ENCODE data around the gene ZFTA.
"Not testable (repeated sequence)": the region's sequence is repeated elsewhere in the genome, so short reads cannot be mapped to it uniquely, and the experiment has no call there.

Gene ZFTA

DNA sequence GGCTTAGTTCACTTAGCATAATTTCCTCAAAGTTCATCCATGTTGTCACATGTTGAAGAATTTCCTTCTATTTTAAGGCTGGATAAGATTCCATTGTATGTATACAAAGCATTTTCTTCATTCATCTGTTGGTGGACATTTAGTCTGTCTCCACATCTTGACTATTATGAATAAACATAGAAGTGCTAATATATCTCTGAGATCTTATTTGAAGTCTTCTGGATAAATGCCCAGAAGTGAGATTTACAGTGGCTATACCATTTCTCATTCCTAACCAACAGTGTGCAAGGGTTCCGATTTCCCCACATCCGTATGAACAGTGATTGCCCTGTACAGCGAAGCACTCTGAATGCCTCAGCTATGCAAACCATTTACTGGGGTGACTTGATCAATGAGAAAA, 6.6 kb upstream of the ZFTA start:
- no peak for DNase-seq (ENCODE audit: low spot score)

DNA sequence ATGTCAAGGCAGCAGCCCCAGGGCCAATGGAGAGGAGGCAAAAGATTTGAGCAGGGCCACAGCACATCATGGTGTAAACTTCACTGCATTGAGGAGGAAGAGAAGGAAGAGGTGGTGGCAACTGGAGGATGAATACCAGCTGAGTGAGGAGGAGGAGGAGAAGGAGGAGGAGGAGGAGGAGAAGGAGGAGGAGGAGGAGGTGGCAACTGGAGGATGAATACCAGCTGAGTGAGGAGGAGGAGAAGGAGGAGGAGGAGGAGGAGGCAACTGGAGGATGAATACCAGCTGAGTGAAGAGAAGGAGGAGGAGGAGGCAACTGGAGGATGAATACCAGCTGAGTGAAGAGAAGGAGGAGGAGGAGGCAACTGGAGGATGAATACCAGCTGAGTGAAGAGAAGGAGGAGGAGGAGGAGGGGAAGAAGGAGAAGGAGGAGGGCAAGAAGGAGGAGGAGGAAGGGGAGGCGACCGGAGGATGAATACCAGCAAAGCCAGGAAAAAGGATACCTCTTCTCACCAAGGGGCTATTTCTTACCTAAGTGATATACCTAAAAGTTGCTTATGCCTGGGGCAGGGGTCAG, 3.3 kb upstream of the ZFTA start:
- DNase-seq (ENCODE audit: low spot score), result not testable (repeated sequence)

DNA sequence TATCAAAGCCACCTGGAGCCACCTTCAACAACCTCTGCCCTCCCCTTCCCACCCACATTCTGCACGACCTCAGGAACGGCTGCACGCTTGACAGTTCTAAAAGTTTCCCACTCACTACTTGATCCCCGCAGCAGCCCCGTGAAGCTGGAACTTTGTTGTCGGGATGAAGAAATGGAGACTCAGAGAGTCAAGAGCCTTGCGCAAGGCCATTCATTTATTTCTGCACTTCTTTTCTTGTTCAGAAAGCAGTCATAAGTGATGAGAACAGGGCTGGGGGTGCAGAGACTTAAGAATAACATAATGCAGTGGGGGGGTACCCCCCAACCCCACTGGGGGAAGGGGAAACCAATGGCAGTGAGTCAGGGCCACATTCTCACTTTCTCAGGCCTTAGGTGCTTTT, 2.2 kb upstream of the ZFTA start:
- no peak for DNase-seq (ENCODE audit: low spot score)

DNA sequence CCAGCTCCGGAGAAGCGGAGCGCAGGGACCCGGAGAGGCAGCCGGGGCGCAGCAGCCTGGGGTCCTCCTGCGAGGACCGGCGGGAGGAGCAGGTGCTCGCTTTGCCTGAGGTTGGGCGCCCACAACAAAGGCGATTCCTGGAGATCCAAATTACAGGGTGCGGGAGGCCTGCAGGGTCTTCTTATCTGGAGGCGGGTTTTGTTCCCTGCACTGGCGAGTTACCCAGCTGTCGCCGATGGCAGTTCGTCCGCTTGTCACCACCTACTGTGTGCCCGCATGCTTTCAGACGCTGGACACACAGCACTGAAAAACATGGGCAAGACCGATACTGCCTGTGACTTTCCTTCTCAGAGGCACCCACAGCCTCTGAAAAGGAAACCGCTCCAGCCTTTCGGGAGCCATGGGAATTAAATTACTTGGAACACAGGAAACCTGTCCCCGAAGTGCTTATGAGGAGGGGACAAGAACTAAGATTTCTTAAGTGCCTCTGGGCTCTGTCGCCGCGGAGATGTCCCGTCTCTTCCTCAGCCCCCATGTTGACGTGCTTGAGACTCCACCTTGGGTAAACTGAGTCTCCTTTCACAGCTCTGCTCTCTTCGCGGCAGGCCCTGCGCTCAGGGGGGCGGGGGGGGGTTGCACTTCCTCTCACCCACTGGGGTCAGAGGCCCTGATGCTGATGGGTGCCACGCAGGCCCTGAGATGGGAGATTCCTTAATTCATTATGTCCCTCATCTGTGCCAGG, 1.3 kb upstream of the ZFTA start:
- DNase-seq (ENCODE audit: low spot score), result no peak

DNA sequence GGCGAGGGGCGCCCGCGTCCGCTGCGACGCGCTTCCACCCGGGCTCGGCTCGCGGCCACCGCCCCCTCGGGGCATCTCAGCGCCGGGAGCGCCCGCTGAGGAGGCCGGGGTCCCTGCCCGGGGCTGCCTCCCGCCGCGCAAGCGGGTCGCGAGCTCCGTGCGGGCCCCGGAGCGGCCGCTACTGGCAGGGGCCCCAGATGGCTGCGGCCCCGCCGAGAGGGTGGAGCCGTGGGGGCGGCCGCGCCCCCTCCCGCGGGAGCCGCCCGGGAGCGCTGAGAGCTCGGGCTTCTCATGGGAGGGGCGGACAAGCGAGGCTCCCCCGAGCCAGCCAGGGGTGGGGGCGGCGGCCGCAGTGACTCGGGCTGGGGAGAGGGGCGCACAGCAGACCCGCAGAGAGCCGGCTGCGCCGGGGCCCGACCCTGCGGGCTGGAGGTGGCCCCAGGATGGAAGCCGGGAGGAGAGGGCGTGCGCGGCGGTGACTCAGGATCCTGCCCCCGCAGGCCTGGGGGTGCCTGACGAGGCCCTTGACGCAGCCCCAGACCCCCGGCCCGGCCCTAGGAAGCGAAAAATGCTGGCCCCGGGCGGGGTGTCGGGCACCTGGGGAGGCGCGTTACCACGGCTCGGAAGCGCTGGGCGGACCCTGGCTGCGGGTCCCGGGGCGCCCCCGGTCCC, 603 bp upstream of the ZFTA start:
- DNase-seq (ENCODE audit: low spot score), result peak; percentile 50

DNA sequence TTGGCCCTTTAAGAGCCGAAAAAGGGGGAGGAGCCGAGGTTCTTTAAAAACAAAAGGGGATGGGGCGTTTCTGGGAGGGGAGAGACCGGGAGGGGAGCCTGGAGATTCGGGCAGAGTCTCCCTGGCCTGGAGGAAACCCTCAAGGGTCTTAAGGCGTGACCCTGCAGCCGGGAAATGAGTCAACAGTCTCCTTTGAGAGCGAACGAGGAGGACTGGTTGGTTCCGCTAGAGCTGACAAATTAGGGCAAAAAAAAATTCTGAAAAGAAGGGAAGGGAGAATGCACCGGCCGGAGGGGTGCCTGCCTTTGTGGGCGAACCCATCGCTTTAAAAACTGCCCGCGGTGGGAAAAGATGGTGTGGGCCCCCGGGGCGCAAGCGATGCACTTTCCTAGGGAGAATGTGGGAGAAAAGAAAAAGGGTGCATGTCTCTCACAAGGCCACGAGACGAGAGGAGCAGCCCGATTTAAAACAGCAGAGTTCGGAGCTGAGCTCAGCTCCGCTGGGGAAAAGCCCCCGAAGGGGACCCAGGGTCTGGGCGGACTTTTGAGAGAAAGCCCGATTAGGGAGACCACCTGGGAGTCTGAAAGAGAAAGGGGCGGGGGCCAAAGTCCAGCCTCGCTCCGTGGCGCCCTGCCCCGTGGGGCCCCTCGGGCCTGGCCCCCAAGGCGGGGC, 874 bp downstream of the ZFTA start:
- peak; percentile 67 for DNase-seq (ENCODE audit: low spot score)

DNA sequence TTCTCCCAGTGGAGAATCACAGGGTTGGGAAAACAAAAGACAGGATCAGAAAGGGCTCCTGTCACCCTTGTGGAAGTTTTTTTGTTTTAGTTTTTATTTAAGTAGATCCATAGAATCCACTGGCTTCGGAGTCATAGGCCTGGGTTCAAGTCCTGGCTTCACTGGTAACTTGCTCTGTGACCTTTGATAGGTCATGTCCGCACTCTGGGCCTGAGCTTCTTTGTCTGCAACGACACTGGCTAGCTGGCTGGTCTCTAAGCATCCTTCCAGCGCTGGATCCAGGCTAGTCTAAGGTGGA, 1.4 kb downstream of the ZFTA start:
- no peak for DNase-seq (ENCODE audit: low spot score)

DNA sequence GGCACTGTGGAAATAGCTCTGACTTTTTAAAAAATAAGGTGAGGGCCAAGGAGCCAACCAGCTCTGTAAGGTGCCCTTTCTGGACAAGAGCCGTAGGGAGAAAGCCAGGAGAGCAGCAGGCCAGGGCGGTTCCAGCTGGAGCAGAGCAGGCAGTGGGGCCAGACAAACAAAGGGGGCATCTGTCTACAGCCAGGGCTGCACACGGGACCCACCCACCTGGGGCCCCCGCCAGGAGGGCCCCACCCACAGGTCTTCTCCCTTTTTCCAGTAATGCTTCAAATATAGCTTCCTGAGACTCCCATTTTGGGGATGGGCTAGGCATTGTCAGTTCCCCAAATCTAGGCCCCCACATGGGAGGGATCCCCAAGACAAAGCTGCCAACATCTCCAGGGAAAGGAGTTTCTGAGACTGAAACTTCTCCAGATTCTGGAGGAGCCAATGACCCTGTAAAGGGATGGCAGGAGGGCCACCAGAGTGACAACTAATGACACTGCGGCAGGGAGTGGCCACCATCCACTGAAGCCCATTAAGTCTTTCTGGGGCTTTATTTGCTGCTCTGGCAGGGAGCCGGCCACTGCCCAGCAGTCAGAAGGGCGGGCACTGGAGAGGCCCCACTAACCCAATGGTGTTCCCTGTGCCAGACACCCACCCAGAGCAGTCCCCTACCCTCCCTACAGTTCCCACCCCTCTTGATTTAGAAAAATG, 1.9 kb downstream of the ZFTA start:
- DNase-seq (ENCODE audit: low spot score), result no peak

DNA sequence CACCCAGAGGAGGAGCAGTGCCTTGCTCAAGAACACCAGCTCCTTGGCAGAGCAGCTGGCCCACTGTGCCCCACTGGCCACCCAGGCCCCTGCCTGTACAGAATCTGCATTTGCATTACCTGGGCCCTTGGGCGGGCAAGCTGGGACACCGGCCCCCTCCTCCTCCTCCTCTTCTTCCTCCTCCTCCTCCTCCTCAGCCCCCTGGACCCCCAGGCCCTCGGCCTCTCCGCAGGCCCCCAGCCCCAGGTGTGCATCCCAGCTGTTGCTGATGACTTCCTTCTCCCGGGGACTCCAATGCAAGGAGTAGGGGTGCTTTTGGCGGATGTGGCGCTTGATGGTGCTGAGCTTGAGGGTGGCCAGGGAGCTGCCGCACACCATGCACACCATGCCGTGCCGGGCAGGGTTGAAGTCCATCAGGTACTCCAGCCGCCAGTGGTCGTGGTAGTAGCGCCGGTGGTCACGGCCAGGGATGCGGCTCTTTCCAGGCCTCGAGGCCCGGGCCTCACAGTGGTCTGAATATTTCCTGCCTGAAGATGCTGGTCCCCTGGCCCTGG, 2.8 kb downstream of the ZFTA start:
- no peak for DNase-seq (ENCODE audit: low spot score)

DNA sequence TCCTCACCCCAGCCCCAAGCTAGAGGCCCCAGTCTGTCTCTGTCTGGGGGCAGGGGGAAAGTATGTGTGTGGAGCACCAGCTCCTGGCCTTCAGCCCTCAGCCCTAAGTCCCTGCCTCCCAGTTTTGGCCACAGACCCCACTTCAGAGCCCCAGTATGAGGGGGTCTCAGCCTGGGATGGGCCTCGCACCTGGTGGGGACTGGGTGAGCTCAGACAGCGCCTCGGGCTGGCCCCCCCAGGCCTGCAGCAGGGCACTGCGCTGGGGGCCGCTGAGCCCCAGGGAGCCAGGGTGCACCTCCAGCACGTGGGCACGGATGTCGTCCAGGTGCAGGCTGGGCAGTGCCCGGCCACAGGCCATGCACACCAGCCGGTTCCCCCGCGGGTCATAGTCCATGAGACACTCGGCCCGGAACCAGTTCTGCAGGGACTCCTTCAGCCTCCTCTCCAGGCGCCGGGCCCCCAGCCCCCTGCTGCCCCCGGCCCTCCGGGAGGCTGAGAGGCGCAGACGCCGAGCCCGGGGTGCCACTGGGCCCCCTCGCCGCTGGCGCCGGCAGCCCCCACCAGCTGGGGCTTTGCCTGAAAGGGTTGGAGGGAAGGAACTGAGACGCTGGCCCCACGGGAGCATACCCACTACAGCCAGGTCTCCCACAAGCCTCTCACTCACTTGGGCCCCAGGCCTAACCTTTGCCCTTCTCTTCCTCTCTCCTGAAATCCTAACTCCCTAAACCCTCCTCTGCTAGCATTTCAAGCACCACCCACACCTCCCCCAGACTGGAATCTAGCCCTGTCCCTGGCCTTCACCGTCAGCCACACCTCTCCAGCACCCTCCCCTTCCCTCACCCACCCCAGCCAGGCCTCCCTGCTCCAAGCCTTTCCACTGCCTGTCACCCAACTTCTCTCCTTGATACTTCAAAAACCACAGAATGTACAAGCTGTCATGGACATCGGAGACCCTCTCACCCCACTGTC, 3.6 kb downstream of the ZFTA start:
- no peak for DNase-seq (ENCODE audit: low spot score)

DNA sequence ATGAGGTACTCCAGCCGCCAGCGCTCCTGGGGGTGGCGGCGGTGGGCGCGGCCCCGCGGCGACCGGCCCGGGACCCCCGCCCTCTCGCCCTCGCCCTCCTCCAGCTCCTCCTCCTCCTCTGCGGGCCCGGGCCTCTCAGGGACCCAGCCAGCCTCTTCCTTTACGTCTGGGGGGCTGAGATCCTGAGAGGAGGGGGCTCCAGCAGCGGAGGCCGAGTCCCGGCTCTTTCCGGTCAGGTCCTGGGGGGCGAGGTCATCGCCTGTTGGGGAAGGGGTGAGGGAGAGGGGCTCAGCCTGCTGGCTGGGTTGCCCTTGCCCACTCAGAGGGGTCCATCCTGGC, 4.3 kb downstream of the ZFTA start:
- no peak for DNase-seq (ENCODE audit: low spot score)

DNA sequence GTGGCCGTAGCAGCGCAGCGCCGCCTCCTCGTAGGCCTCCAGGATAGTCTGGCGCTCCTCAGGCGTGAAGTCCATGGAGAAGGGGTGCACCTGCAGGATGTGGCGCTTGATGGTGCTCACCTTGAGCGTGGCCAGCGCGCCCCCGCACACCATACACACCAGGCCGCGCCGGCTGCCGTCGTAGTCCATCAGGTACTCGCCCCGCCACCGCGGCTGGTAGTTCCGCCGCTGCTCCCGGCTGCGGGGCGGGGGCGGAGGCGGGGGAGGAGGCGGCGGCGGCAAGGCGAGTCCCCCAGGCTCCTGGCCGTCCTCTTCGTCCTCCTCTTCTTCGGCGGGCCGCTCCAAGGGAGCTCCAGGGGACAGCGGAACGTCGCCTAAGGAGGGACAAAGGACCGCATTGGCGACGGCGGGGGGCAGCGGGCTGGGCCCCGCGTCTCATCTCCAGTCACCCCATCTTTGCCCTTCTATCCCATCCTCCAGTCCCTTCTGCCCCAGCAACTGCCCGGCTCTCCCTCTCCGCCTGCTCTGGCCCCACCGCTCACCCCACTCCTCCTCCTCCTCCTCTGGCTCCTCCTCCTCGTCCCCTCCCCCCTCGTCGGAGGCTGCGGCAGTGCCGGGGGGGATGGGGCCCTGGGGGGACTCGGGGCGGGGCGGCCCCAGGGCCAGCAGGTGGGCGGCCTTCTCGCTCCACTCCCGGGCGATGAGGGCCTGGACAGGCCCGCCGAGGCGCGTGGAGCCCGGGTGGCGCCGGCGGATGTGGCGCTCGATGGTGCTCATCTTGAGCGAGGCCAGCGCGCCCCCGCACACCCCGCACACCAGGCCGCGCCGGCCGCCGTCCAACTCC, 4.9 kb downstream of the ZFTA start:
- no peak for DNase-seq (ENCODE audit: low spot score)

DNA sequence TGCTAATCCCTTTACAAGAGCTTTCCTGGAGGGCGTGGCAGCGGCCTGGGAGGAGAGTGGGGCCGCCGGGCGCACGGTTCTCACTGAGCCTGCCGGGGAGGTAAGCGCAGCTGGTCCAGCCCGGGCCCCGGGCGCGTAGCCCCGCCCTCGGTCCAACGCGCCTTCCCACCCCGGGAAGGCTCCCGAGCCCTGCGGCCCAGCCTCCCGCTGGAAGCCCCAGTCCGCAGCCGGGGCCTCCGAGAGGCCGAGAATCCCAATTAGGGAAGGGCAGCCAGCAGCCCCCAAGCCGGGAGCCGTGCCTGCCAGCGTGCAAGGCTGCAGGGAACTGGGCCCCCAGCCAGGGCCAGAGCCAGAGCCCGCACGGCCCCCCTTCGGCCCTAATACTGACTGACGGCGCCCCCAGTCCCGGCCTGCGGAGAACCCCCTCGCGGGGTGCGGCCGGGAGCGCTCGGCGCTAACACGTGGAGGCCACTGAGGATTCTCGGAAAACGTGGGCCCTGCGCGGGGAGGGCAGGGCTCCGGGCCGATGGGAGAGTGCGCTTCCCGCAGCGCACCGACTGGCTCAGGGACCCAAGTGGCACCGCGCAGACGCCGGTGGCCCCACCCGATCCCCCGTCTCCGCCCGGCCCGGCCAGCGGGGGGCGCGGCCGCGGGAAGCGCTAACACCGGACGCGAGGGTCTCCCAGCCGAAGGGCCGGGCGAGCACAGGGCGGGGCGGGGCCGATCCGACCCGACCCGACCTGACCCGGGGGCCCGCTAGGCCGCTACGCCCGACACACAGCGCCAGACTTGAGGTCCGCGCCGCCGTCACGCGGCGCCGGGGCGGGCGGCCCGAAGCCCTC, 5.7 kb downstream of the ZFTA start:
- DNase-seq (ENCODE audit: low spot score), result no peak

DNA sequence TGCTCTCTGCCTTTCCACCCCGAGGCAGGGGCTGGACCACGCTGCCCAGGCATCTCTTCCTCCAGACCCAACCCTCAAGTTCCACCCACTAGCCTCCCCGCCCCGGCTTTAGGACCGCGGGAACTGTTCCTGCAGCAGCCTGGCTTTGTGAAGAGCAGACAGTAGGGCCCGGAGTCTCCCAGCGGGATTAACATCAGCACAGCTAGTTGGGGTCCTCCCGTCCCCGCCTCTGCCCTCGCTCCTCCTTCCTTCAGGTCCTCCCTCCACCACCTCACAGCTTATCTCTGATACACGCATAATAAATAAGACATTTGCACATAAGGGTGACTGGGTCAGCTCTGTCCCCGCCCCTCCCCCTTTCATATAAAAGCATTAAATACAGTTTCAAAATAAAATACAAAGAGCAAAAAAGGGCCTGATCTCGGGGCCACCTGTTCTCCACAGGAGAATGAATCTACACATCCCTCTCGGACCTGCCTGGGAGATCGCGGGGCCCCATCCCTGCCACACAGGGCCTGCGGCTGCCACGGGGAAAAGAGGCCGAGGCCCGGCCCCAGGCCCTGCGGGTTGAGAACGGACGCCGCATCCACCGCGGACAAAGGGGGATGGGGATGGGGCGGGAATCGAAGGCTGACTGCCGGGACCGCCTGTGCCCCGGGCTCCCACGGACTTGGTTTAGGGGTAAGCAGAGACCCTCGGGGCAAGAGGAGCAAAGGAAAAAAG, 6.5 kb downstream of the ZFTA start:
- DNase-seq (ENCODE audit: low spot score), result no peak

DNA sequence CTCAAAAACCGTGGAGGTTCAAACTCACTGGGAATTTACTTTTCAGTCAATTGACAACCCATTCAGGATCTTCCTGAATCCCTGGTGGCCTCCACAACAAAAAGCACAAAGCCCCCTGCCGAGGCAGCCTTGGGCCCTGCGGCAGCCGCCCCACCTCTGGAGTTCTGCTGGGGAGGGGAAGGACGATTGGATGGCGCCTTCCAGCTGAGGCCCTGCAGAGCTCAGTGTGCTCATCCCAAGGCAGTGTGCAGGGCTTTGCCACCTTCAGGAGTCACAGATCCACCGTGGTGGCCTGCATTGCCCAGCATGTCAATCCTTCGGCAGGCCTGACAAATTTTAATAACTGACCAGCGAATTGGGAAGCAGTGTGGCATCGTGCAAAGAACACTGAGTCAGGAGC, 7.4 kb downstream of the ZFTA start:
- DNase-seq (ENCODE audit: low spot score), result no peak

DNA sequence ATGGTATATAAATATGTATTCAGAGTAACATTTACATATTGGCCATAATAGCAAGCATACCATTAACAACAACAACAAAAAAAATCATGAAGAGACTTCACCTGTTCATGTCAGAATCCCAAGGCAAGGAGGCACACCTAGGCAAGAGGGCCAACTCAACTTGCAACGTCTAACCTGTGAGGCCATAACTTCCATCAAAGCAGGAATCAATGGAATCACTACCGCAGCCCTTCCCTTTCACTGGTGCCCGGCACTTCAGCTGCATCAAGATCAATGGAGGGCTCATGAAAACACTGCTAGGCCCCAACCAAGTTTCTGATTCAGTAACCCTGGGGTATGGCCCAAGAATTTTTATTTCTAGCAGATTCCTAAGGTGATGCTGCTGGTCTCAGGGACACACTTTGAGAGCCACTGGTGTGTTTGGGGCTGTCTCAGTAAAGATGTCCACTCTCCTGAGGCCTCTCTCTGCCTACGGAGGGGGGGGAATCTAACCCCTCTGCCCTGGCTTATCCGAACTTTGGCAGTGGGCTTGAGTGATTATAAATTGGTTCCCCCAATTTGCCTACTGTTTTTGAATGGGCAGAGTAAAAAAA, 8.0 kb downstream of the ZFTA start:
- DNase-seq (ENCODE audit: low spot score), result no peak

DNA sequence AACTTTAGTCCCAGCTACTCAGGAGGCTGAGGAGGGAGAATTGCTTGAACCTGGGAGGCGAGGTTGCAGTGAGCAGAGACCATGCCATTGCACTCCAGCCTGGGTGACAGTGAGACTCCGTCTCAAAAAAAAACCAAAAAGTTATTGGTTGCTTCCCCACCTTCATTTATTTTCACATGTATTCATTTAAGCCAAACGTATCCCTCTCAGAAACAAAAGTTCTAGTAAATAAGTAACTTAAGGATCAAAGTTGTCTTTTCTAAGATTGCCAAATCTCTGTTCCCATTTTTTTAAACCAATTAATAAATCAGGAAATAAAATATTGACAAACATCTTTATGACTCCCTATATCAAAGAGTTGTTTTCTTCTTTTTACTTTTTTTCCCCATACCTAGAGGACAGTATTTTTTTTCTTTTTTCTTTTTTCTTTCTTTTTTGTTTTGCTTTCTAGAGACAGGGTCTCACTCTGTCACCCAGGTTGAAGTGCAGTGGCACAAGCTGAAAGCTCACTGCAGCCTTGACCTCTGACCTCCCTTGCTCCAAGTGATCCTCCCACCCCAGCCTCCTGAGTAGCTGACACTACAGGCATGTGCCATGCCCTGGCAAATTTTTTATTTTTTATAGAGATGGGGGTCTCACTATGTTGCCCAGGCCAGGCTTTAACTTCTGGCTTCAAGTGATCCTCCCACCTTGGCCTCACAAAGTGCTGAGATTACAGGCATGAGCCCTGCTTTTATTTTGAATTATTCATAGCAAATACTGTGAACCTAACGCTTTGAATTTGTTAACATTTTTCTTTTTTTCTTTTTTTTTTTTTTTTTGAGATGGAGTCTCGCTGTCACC, 11.4 kb downstream of the ZFTA start:
- DNase-seq (ENCODE audit: low spot score), result no peak

All from NAMALWA (cell line).